HEK293 (cell line): ENCODE results near the gene ARSD.

ENCODE experiments used
- CTCF ChIA-PET: fragments of 350-600 bp; formaldehyde crosslinking; extraction: SDS; loops from one replicate; lab custom pipeline; 2021; ENCODE audit warnings: antibody characterized with exemption; lab: Yijun Ruan, JAX
- POLR2A ChIA-PET: fragments of 300-600 bp; formaldehyde crosslinking; extraction: SDS; loops from one replicate; lab custom pipeline; 2020; ENCODE audit warnings: antibody characterized with exemption, inconsistent platforms; lab: Yijun Ruan, JAX
- H3K27ac ChIP-seq: fragments of 200-500 bp; sonication (Bioruptor generic); 2 replicates; pipeline ENCODE4 v1.5.1; 2014; ENCODE audit warnings: low read depth, low read length, control low read depth, inconsistent platforms; ENCODE audit errors: extremely low read depth
- H3K36me3 ChIP-seq, 2 experiments: fragments of 200-500 bp in 1 of 2; sonication (Bioruptor generic) in 1 of 2; 1 replicate in 1 of 2; 2 replicates in 1 of 2; pipeline ENCODE4 v1.5.1; 2014 to 2017; ENCODE audit warnings: inconsistent platforms in 2 of 2, low read length in 2 of 2; ENCODE audit not compliant: control insufficient read depth in 2 of 2, insufficient read depth in 1 of 2
- H3K4me1 ChIP-seq: fragments of 200-500 bp; sonication (Bioruptor generic); 2 replicates; pipeline ENCODE4 v1.5.1; 2014; ENCODE audit warnings: mild to moderate bottlenecking, low read length, inconsistent platforms; ENCODE audit not compliant: control insufficient read depth, insufficient read depth
- H3K4me3 ChIP-seq: 2 replicates; pipeline ENCODE4 v1.5.1; 2011; ENCODE audit warnings: low read depth, mild to moderate bottlenecking, control low read depth, low read length, moderate library complexity
- H3K9me3 ChIP-seq: fragments of 200-500 bp; sonication (Bioruptor generic); 2 replicates; pipeline ENCODE4 v1.5.1; 2014; ENCODE audit warnings: low read depth, low read length, inconsistent platforms; ENCODE audit not compliant: control insufficient read depth, insufficient read depth
- KLF9 ChIP-seq: fragments of 450-650 bp; formaldehyde crosslinking; IDR thresholded peaks from 2 replicates; pipeline ENCODE4 v1.5.1; 2016; ENCODE audit warnings: missing biosample characterization, missing genetic modification characterization, low read depth
- SALL2 ChIP-seq: fragments of 450-650 bp; formaldehyde crosslinking; IDR thresholded peaks from 2 replicates; pipeline ENCODE4 v1.5.0; 2017; ENCODE audit warnings: missing biosample characterization, mild to moderate bottlenecking, missing genetic modification characterization, borderline replicate concordance
- SP7 ChIP-seq: fragments of 450-650 bp; formaldehyde crosslinking; IDR thresholded peaks from 2 replicates; pipeline ENCODE4 v1.5.1; 2016; ENCODE audit warnings: missing biosample characterization, missing genetic modification characterization
- ZBTB20 ChIP-seq: fragments of 450-650 bp; formaldehyde crosslinking; IDR thresholded peaks from 2 replicates; pipeline ENCODE4 v1.5.1; 2016; ENCODE audit warnings: missing biosample characterization, missing genetic modification characterization
- ZFHX2 ChIP-seq: fragments of 450-650 bp; formaldehyde crosslinking; conservative IDR thresholded peaks from 2 replicates; pipeline ENCODE4 v1.5.1; 2016; ENCODE audit warnings: missing biosample characterization, missing genetic modification characterization
- ZNF112 ChIP-seq: fragments of 450-650 bp; formaldehyde crosslinking; IDR thresholded peaks from 2 replicates; pipeline ENCODE4 v1.5.0; 2017; ENCODE audit warnings: missing biosample characterization, missing genetic modification characterization
- ZNF133 ChIP-seq: fragments of 450-650 bp; formaldehyde crosslinking; IDR thresholded peaks from 2 replicates; pipeline ENCODE4 v1.5.1; 2016; ENCODE audit warnings: missing biosample characterization, missing genetic modification characterization
- ZNF26 ChIP-seq: fragments of 450-650 bp; formaldehyde crosslinking; IDR thresholded peaks from 2 replicates; pipeline ENCODE4 v1.5.1; 2016; ENCODE audit warnings: missing biosample characterization, missing genetic modification characterization
- ZNF510 ChIP-seq: fragments of 450-650 bp; formaldehyde crosslinking; IDR thresholded peaks from 2 replicates; pipeline ENCODE4 v1.5.1; 2018; ENCODE audit warnings: mild to moderate bottlenecking, missing genetic modification characterization, missing biosample characterization; ENCODE audit not compliant: insufficient replicate concordance
- ZNF624 ChIP-seq: fragments of 450-650 bp; formaldehyde crosslinking; IDR thresholded peaks from 2 replicates; pipeline ENCODE4 v1.5.1; 2017; ENCODE audit warnings: missing biosample characterization, missing genetic modification characterization
- ZNF747 ChIP-seq: fragments of 450-650 bp; formaldehyde crosslinking; IDR thresholded peaks from 2 replicates; pipeline ENCODE4 v1.5.1; 2016; ENCODE audit warnings: missing biosample characterization, missing genetic modification characterization
- TF ChIP-seq, protein P1 (sequence below): fragments of 450-650 bp; IDR thresholded peaks from 2 replicates; pipeline ENCODE4 v1.5.1; 2018; ENCODE audit warnings: missing biosample characterization, mild to moderate bottlenecking, missing genetic modification characterization
- TF ChIP-seq, protein P2 (sequence below): fragments of 450-650 bp; formaldehyde crosslinking; IDR thresholded peaks from 2 replicates; pipeline ENCODE4 v1.5.1; 2016; ENCODE audit warnings: missing biosample characterization, missing genetic modification characterization
- TF ChIP-seq, protein P3 (sequence below): fragments of 450-650 bp; formaldehyde crosslinking; IDR thresholded peaks from 2 replicates; pipeline ENCODE4 v1.5.1; 2016; ENCODE audit warnings: missing biosample characterization, missing genetic modification characterization
- TF ChIP-seq, protein P4 (sequence below): fragments of 450-650 bp; formaldehyde crosslinking; conservative IDR thresholded peaks from 2 replicates; pipeline ENCODE4 v1.5.1; 2016; ENCODE audit warnings: low read depth, missing biosample characterization, missing genetic modification characterization

The ARSD gene

GRCh38 chrX:2931612-2932011 is 2.5 kb upstream of the ARSD start:
- ChIA-PET CTCF (no interaction called here), POLR2A (no interaction called here)
- no peaks in the 10 kb centered on the region for H3K4me1 ChIP-seq

More at GRCh38 chrX:2931612-2932011, 2.5 kb upstream of the ARSD start:
- H3K27ac ChIP-seq: no peak overlapping the region
- H3K4me3 ChIP-seq: no peak overlapping the region
- H3K36me3 ChIP-seq: no peaks in the 10 kb centered on the region
- H3K9me3 ChIP-seq: no peaks in the 10 kb centered on the region
- TF ChIP-seq, protein P1, sequence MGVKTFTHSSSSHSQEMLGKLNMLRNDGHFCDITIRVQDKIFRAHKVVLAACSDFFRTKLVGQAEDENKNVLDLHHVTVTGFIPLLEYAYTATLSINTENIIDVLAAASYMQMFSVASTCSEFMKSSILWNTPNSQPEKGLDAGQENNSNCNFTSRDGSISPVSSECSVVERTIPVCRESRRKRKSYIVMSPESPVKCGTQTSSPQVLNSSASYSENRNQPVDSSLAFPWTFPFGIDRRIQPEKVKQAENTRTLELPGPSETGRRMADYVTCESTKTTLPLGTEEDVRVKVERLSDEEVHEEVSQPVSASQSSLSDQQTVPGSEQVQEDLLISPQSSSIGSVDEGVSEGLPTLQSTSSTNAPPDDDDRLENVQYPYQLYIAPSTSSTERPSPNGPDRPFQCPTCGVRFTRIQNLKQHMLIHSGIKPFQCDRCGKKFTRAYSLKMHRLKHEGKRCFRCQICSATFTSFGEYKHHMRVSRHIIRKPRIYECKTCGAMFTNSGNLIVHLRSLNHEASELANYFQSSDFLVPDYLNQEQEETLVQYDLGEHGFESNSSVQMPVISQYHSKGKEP (tag by site-specific recombination): no peak
- TF ChIP-seq SP7 (tag by site-specific recombination) (no peak), ZNF26 (tag by site-specific recombination) (no peak), KLF9 (no peak), ZNF747 (tag by site-specific recombination) (no peak), ZNF133 (no peak), ZBTB20 (tag by site-specific recombination) (no peak), ZNF510 (tag by site-specific recombination) (no peak), SALL2 (tag by site-specific recombination) (no peak), ZFHX2 (no peak), ZNF112 (no peak), ZNF624 (tag by site-specific recombination) (no peak)
- TF ChIP-seq, protein P2, sequence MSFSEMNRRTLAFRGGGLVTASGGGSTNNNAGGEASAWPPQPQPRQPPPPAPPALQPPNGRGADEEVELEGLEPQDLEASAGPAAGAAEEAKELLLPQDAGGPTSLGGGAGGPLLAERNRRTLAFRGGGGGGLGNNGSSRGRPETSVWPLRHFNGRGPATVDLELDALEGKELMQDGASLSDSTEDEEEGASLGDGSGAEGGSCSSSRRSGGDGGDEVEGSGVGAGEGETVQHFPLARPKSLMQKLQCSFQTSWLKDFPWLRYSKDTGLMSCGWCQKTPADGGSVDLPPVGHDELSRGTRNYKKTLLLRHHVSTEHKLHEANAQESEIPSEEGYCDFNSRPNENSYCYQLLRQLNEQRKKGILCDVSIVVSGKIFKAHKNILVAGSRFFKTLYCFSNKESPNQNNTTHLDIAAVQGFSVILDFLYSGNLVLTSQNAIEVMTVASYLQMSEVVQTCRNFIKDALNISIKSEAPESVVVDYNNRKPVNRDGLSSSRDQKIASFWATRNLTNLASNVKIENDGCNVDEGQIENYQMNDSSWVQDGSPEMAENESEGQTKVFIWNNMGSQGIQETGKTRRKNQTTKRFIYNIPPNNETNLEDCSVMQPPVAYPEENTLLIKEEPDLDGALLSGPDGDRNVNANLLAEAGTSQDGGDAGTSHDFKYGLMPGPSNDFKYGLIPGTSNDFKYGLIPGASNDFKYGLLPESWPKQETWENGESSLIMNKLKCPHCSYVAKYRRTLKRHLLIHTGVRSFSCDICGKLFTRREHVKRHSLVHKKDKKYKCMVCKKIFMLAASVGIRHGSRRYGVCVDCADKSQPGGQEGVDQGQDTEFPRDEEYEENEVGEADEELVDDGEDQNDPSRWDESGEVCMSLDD (tag by site-specific recombination): no peak
- TF ChIP-seq, protein P3, sequence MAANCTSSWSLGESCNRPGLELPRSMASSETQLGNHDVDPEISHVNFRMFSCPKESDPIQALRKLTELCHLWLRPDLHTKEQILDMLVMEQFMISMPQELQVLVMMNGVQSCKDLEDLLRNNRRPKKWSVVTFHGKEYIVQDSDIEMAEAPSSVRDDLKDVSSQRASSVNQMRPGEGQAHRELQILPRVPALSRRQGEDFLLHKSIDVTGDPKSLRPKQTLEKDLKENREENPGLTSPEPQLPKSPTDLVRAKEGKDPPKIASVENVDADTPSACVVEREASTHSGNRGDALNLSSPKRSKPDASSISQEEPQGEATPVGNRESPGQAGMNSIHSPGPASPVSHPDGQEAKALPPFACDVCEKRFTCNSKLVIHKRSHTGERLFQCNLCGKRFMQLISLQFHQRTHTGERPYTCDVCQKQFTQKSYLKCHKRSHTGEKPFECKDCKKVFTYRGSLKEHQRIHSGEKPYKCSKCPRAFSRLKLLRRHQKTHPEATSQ (tag by site-specific recombination): no peak
- TF ChIP-seq, protein P4, sequence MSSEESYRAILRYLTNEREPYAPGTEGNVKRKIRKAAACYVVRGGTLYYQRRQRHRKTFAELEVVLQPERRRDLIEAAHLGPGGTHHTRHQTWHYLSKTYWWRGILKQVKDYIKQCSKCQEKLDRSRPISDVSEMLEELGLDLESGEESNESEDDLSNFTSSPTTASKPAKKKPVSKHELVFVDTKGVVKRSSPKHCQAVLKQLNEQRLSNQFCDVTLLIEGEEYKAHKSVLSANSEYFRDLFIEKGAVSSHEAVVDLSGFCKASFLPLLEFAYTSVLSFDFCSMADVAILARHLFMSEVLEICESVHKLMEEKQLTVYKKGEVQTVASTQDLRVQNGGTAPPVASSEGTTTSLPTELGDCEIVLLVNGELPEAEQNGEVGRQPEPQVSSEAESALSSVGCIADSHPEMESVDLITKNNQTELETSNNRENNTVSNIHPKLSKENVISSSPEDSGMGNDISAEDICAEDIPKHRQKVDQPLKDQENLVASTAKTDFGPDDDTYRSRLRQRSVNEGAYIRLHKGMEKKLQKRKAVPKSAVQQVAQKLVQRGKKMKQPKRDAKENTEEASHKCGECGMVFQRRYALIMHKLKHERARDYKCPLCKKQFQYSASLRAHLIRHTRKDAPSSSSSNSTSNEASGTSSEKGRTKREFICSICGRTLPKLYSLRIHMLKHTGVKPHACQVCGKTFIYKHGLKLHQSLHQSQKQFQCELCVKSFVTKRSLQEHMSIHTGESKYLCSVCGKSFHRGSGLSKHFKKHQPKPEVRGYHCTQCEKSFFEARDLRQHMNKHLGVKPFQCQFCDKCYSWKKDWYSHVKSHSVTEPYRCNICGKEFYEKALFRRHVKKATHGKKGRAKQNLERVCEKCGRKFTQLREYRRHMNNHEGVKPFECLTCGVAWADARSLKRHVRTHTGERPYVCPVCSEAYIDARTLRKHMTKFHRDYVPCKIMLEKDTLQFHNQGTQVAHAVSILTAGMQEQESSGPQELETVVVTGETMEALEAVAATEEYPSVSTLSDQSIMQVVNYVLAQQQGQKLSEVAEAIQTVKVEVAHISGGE: no peak
